A549 (cell line): ENCODE data around the gene RHOBTB1. TPM values are rescaled to one million over a fixed set of nuclear protein-coding genes. Genes with fewer than 3 reads are reported as not detected.

ENCODE experiments used
- ATAC-seq, 2 experiments: fragments of 200-7000 bp in 1 of 2; fragments of >200 bp in 1 of 2; cut with Nextera tagmentation in 1 of 2; cut with Tn5 transposase in 1 of 2; 3 replicates each; pipeline versions ENCODE4 v1.8.0 to v1.9.1; 2018 to 2020; ENCODE audit warnings: mild to moderate bottlenecking in 1 of 2, moderate library complexity in 1 of 2
- CTCF ChIA-PET: fragments of 300-600 bp; sonication (Branson Sonifier 250); formaldehyde crosslinking; extraction: SDS; loops from one replicate; lab custom pipeline; 2021; ENCODE audit warnings: antibody characterized with exemption, inconsistent platforms; lab: Yijun Ruan, JAX
- POLR2A ChIA-PET: fragments of 350-600 bp; formaldehyde crosslinking; extraction: SDS; loops from one replicate; lab custom pipeline; 2021; ENCODE audit warnings: antibody characterized with exemption, inconsistent platforms; lab: Yijun Ruan, JAX
- DNase-seq, 2 experiments: peaks; one replicate each; pipeline versions ENCODE4 v3.0.0 to v3.0.0-alpha.2; 2011 to 2016; ENCODE audit warnings: low read depth in 1 of 2, low spot score in 1 of 2
- FAIRE-seq: peaks from 2 replicates; lab custom pipeline; 2011; peaks lifted over from hg19 to GRCh38; lab: Jason Lieb, UNC
- H3K27ac ChIP-seq, 2 experiments: fragments of >200 bp; sonication (Bioruptor Twin); formaldehyde crosslinking; 3 replicates each; pipeline ENCODE4 v1.5.1; 2016 to 2017
- H3K4me1 ChIP-seq: fragments of >200 bp; sonication (Bioruptor Twin); formaldehyde crosslinking; 3 replicates; pipeline ENCODE4 v1.6.1; 2016
- H3K4me2 ChIP-seq: fragments of >200 bp; sonication (Bioruptor Twin); formaldehyde crosslinking; 3 replicates; pipeline ENCODE4 v1.6.1; 2016
- H3K4me3 ChIP-seq: fragments of >200 bp; sonication (Bioruptor Twin); formaldehyde crosslinking; 3 replicates; pipeline ENCODE4 v1.5.1; 2016
- H3K9me3 ChIP-seq: fragments of >200 bp; sonication (Bioruptor Twin); formaldehyde crosslinking; 3 replicates; pipeline ENCODE4 v1.6.1; 2016
- ATOH8 ChIP-seq: fragments of 250-450 bp; sonication (Bioruptor Pico); IDR thresholded peaks from 2 replicates; pipeline ENCODE4 v1.5.0; 2020; ENCODE audit warnings: low read depth, mild to moderate bottlenecking, moderate library complexity
- BCL3 ChIP-seq: fragments of >200 bp; sonication (Bioruptor Twin); formaldehyde crosslinking; IDR thresholded peaks from 3 replicates; pipeline ENCODE4 v1.6.1; 2016
- CBX8 ChIP-seq: fragments of 200-600 bp; sonication (generic); IDR thresholded peaks from 2 replicates; pipeline ENCODE4 v1.6.1; 2016
- CEBPB ChIP-seq, 2 experiments: fragments of >200 bp in 1 of 2; sonication (Bioruptor Twin) in 1 of 2; formaldehyde crosslinking in 1 of 2; IDR thresholded peaks; 2 replicates each; pipeline ENCODE4 v1.6.1; 2012 to 2016
- E2F6 ChIP-seq: IDR thresholded peaks from 2 replicates; pipeline ENCODE4 v1.6.1; 2012; ENCODE audit warnings: low read depth, borderline replicate concordance
- EHF ChIP-seq: fragments of 250-450 bp; sonication (Bioruptor Pico); IDR thresholded peaks from 2 replicates; pipeline ENCODE4 v1.5.0; 2020; ENCODE audit warnings: mild to moderate bottlenecking
- FOXS1 ChIP-seq: fragments of 250-450 bp; sonication (Bioruptor Pico); IDR thresholded peaks from 2 replicates; pipeline ENCODE4 v1.5.0; 2020; ENCODE audit warnings: mild to moderate bottlenecking, moderate library complexity
- HDAC2 ChIP-seq: fragments of 200-600 bp; sonication (generic); IDR thresholded peaks from 2 replicates; pipeline ENCODE4 v1.6.1; 2016
- HEYL ChIP-seq: fragments of 250-450 bp; sonication (Bioruptor Pico); IDR thresholded peaks from 2 replicates; pipeline ENCODE4 v1.8.0; 2021; ENCODE audit warnings: mild to moderate bottlenecking, moderate library complexity
- HOXB5 ChIP-seq: fragments of 250-450 bp; sonication (Bioruptor Pico); IDR thresholded peaks from 2 replicates; pipeline ENCODE4 v1.5.0; 2020; ENCODE audit warnings: mild to moderate bottlenecking, moderate library complexity
- JUN ChIP-seq, 2 experiments: fragments of >200 bp; sonication (Bioruptor Twin); formaldehyde crosslinking; IDR thresholded peaks; 2 replicates in 1 of 2; 3 replicates in 1 of 2; pipeline ENCODE4 v1.6.1; 2016 to 2017
- JUNB ChIP-seq: fragments of >200 bp; sonication (Bioruptor Twin); formaldehyde crosslinking; IDR thresholded peaks from 2 replicates; pipeline ENCODE4 v1.6.1; 2016
- KDM5A ChIP-seq: fragments of 200-600 bp; sonication (generic); IDR thresholded peaks from 2 replicates; pipeline ENCODE4 v1.6.1; 2016; ENCODE audit warnings: antibody characterized with exemption, mild to moderate bottlenecking
- MAX ChIP-seq: IDR thresholded peaks from 2 replicates; pipeline ENCODE4 v1.6.1; 2012
- NFE2L2 ChIP-seq: fragments of 150-350 bp; conservative IDR thresholded peaks from 2 replicates; pipeline ENCODE4 v1.6.1; 2014; ENCODE audit warnings: low read length
- NPAS2 ChIP-seq: fragments of 250-450 bp; sonication (Bioruptor Pico); IDR thresholded peaks from 2 replicates; pipeline ENCODE4 v1.8.0; 2022; ENCODE audit warnings: mild to moderate bottlenecking, moderate library complexity, borderline replicate concordance
- POLR2A ChIP-seq: IDR thresholded peaks from 2 replicates; pipeline ENCODE4 v1.6.1; 2012; ENCODE audit warnings: mild to moderate bottlenecking, low read length
- POLR2AphosphoS2 ChIP-seq: conservative IDR thresholded peaks from 2 replicates; pipeline ENCODE4 v1.6.1; 2012; ENCODE audit warnings: low read length, improper control_type of control experiment, inconsistent platforms
- RAD21 ChIP-seq, 2 experiments: fragments of >200 bp in 1 of 2; sonication (Bioruptor Twin) in 1 of 2; formaldehyde crosslinking in 1 of 2; IDR thresholded peaks in 1 of 2; conservative IDR thresholded peaks in 1 of 2; 2 replicates in 1 of 2; 3 replicates in 1 of 2; pipeline ENCODE4 v1.6.1; 2012 to 2018; ENCODE audit warnings: inconsistent platforms in 1 of 2
- TFCP2L1 ChIP-seq: fragments of 250-450 bp; sonication (Bioruptor Pico); IDR thresholded peaks from 2 replicates; pipeline ENCODE4 v1.5.0; 2021; ENCODE audit warnings: mild to moderate bottlenecking
- ZFP36 ChIP-seq: fragments of 450-650 bp; IDR thresholded peaks from 2 replicates; pipeline ENCODE4 v1.6.1; 2014; ENCODE audit warnings: borderline replicate concordance; ENCODE audit not compliant: partially characterized antibody
- ZSCAN20 ChIP-seq: fragments of 250-450 bp; sonication (Bioruptor Pico); IDR thresholded peaks from 2 replicates; pipeline ENCODE4 v1.8.0; 2022; ENCODE audit warnings: mild to moderate bottlenecking, moderate library complexity
- WGBS: methylation state at CpG from one replicate; pipeline ENCODE4 v1.1.6; 2017; ENCODE audit errors: missing lambda C conversion rate; 5-methylcytosine and 5-hydroxymethylcytosine counted together
- polyA plus RNA-seq, 4 experiments: library from polyadenylated mRNA; depleted of rRNA in 3 of 4; stranded (reverse); fragments of >200 nt; fragmentation: RNase III in 1 of 4; extraction: RNeasy Plus Mini Kit Qiagen cat#74134 plus additional on column Dnase treatment in 1 of 4; gene quantifications; 2 replicates in 3 of 4; 3 replicates in 1 of 4; pipeline ENCODE4 v1.2.3, GENCODE V29; 2011 to 2017

Gene RHOBTB1
- polyA plus RNA-seq, 2 of the 4 experiments (the other 2 are of a cell fraction): 6.6 to 24.7 TPM

GRCh38 chr10:60848126-60848525 is 95.9 kb downstream of the RHOBTB1 start:
- ATAC-seq: peak; percentile 43 to 57; a peak in 2 of 6 replicates
- 60% methylated on average over 1 of the region's 1 CpG for WGBS
- ChIA-PET POLR2A (no interaction called here), CTCF (no interaction called here)
- peak in 1 of 2 experiments; percentile 33 for DNase-seq
- H3K9me3 ChIP-seq: no peaks in the 10 kb centered on the region
- no peak overlapping the region for H3K4me3 ChIP-seq
- no peak for TF ChIP-seq BCL3
- no peak for TF ChIP-seq MAX
- no peak for TF ChIP-seq HDAC2
- TF ChIP-seq ATOH8 (CRISPR knock-in tag): no peak
- TF ChIP-seq TFCP2L1 (CRISPR knock-in tag): no peak
- no peak overlapping the region for H3K4me2 ChIP-seq
- no peak for FAIRE-seq
- peaks cover 8% of the 10 kb centered on the region; the same call in 1 of the 3 replicates for H3K4me1 ChIP-seq
- peak overlapping the region in 1 of 2 experiments; percentile 9; a peak in 1 of 6 replicates for H3K27ac ChIP-seq

- 37% methylated on average over 1 of the region's 1 CpG for WGBS
- Histone ChIP-seq H3K9me3 (no peaks in the 10 kb centered on the region), H3K4me1 (peaks cover 8% of the 10 kb centered on the region; the same call in 1 of the 3 replicates), H3K4me3 (no peak overlapping the region), H3K27ac (no peak overlapping the region), H3K4me2 (no peak overlapping the region)
- DNase-seq (peak in 1 of 2 experiments; percentile 5), ATAC-seq (peak in 1 of 2 experiments; percentile 45; a peak in 3 of 6 replicates), FAIRE-seq (no peak)
- ChIA-PET CTCF (interaction anchor here (1.0 to 1.7 kb wide), 3 partner anchors 13 to 344 kb away, joined by 3 to 4 read pairs (median 4); no protein-coding TSS in a partner anchor), POLR2A (no interaction called here)
- TF ChIP-seq JUN (IDR thresholded peaks at IDR 0.05) (no peak), E2F6 (no peak), HEYL (CRISPR knock-in tag) (no peak), RAD21 (conservative IDR thresholded peaks at IDR 0.05 in 1 of 2, IDR thresholded peaks at IDR 0.05 in 1 of 2) (peak in 1 of 2 experiments; percentile 35; a peak in 1 of 5 replicates), EHF (CRISPR knock-in tag) (no peak), CEBPB (IDR thresholded peaks at IDR 0.05) (no peak), NFE2L2 (no peak), MAX (no peak)
Observed at GRCh38 chr10:60846173-60846572, 97.8 kb downstream of the RHOBTB1 start.

- no peak for FAIRE-seq
- TF ChIP-seq RAD21 (conservative IDR thresholded peaks at IDR 0.05 in 1 of 2, IDR thresholded peaks at IDR 0.05 in 1 of 2) (no peak), POLR2AphosphoS2 (no peak), ZFP36 (no peak), KDM5A (no peak), POLR2A (no peak), CBX8 (no peak), HOXB5 (CRISPR knock-in tag) (no peak), EHF (CRISPR knock-in tag) (no peak), FOXS1 (no peak), NPAS2 (CRISPR knock-in tag) (no peak), JUNB (no peak), CEBPB (IDR thresholded peaks at IDR 0.05) (no peak), ZSCAN20 (CRISPR knock-in tag) (no peak)
- Histone ChIP-seq H3K27ac (no peak overlapping the region), H3K4me1 (peaks cover 8% of the 10 kb centered on the region; the same call in 1 of the 3 replicates), H3K4me3 (no peak overlapping the region), H3K4me2 (no peak overlapping the region), H3K9me3 (no peaks in the 10 kb centered on the region)
- 74% methylated on average over 1 of the region's 1 CpG for WGBS
- DNase-seq: no peak
- CTCF ChIA-PET: interaction anchor here (0.8 to 1.7 kb wide), 2 partner anchors 11 to 25 kb away, joined by 3 to 4 read pairs; no protein-coding TSS in a partner anchor
- POLR2A ChIA-PET: no interaction called here
- ATAC-seq: no peak
Observed at GRCh38 chr10:60845038-60845437, 98.9 kb downstream of the RHOBTB1 start.
